GM21737 (cell line): ENCODE measurements around the gene GTF2H3.

Experiments
- ATAC-seq: cut with Tn5 transposase; IDR thresholded peaks from one replicate; pipeline ENCODE4 v1.9.1; 2021; ENCODE audit warnings: mild to moderate bottlenecking, moderate library complexity; ENCODE audit not compliant: unreplicated experiment

GTF2H3 gene

GRCh38 chr12:123645380-123645779 lies 11.8 kb downstream of the GTF2H3 start:
- ATAC-seq, result no peak

- no peak for ATAC-seq
Observed at GRCh38 chr12:123645878-123646277, 12.2 kb downstream of the GTF2H3 start.

GRCh38 chr12:123648401-123648800 lies 14.8 kb downstream of the GTF2H3 start:
- no peak for ATAC-seq

- no peak for ATAC-seq
Observed at GRCh38 chr12:123654129-123654701, 20.6 kb downstream of the GTF2H3 start.

- peak; percentile 87 for ATAC-seq
Observed at GRCh38 chr12:123655420-123655819, 21.8 kb downstream of the GTF2H3 start.

GRCh38 chr12:123656392-123656791 lies 22.8 kb downstream of the GTF2H3 start:
- no peak for ATAC-seq

- ATAC-seq, result no peak
Observed at GRCh38 chr12:123657211-123657610, 23.6 kb downstream of the GTF2H3 start.

- ATAC-seq, result no peak
Observed at GRCh38 chr12:123659996-123660727, 26.5 kb downstream of the GTF2H3 start.

GRCh38 chr12:123667771-123668170 lies 34.1 kb downstream of the GTF2H3 start:
- no peak for ATAC-seq

GRCh38 chr12:123670882-123671728 lies 37.5 kb downstream of the GTF2H3 start, which contains the start of gene TCTN2:
Gene TCTN2, plus strand, starts transcription at chr12:123671113. Its CDS starts 128 bp downstream, at chr12:123671241.
- ATAC-seq, result peak; percentile 99

GRCh38 chr12:123671876-123672275 lies 38.2 kb downstream of the GTF2H3 start:
- ATAC-seq, result no peak

GRCh38 chr12:123675436-123675835 lies 41.8 kb downstream of the GTF2H3 start:
- no peak for ATAC-seq

GRCh38 chr12:123676616-123677320 lies 43.1 kb downstream of the GTF2H3 start:
- no peak for ATAC-seq

- ATAC-seq, result no peak
Observed at GRCh38 chr12:123678981-123679380, 45.4 kb downstream of the GTF2H3 start.

GRCh38 chr12:123681605-123682004 lies 48.0 kb downstream of the GTF2H3 start:
- ATAC-seq, result no peak

GRCh38 chr12:123683964-123684363 lies 50.3 kb downstream of the GTF2H3 start:
- no peak for ATAC-seq

GRCh38 chr12:123686636-123687190 lies 53.1 kb downstream of the GTF2H3 start:
- no peak for ATAC-seq

- no peak for ATAC-seq
Observed at GRCh38 chr12:123690191-123690840, 56.7 kb downstream of the GTF2H3 start.

- no peak for ATAC-seq
Observed at GRCh38 chr12:123696207-123696606, 62.6 kb downstream of the GTF2H3 start.

- no peak for ATAC-seq
Observed at GRCh38 chr12:123696646-123697045, 63.0 kb downstream of the GTF2H3 start.
